NCI-H187 (cell line): ENCODE measurements around the gene PICK1.
"Not testable (repeated sequence)": the region's sequence is repeated elsewhere in the genome, so short reads cannot be mapped to it uniquely, and the experiment has no call there.

Source experiments
- DNase-seq, 2 experiments: peaks; one replicate each; lab custom pipeline; 2025; lab: John Stamatoyannopoulos, UW

The PICK1 gene

GRCh38 chr22:38074181-38075104 is 17.2 kb downstream of the PICK1 start:
- no peak for DNase-seq

GRCh38 chr22:38075105-38075825 is 18.1 kb downstream of the PICK1 start:
- DNase-seq = no peak

- no peak for DNase-seq
These were observed 18.8 kb downstream of the PICK1 start for GRCh38 chr22:38075961-38076360.

- DNase-seq = no peak
These were observed 19.9 kb downstream of the PICK1 start for GRCh38 chr22:38077096-38077495.

- no peak for DNase-seq
These were observed 20.4 kb downstream of the PICK1 start for GRCh38 chr22:38077595-38077994.

- DNase-seq = no peak
These were observed 21.0 kb downstream of the PICK1 start for GRCh38 chr22:38078046-38078840.

GRCh38 chr22:38079208-38079607 is 22.0 kb downstream of the PICK1 start:
- DNase-seq = not testable (repeated sequence)

- DNase-seq = no peak
These were observed 22.6 kb downstream of the PICK1 start for GRCh38 chr22:38079804-38080203.

- DNase-seq = no peak
These were observed 23.3 kb downstream of the PICK1 start for GRCh38 chr22:38080474-38080849.

- DNase-seq = no peak
These were observed 23.8 kb downstream of the PICK1 start for GRCh38 chr22:38080850-38081635.

GRCh38 chr22:38081636-38081940 is 24.4 kb downstream of the PICK1 start:
- no peak for DNase-seq

GRCh38 chr22:38081941-38082828 is 25.0 kb downstream of the PICK1 start:
- no peak for DNase-seq

- DNase-seq = no peak
These were observed 25.9 kb downstream of the PICK1 start for GRCh38 chr22:38082986-38083710.

- no peak for DNase-seq
These were observed 26.9 kb downstream of the PICK1 start, which contains the start of gene SLC16A8 for GRCh38 chr22:38083931-38084631. Gene SLC16A8 (minus strand): TSS chr22:38084184. CDS start chr22:38082873, 1,311 bp downstream.

GRCh38 chr22:38085056-38085455 is 27.9 kb downstream of the PICK1 start:
- no peak for DNase-seq

- no peak for DNase-seq
These were observed 28.3 kb downstream of the PICK1 start for GRCh38 chr22:38085501-38085900.

GRCh38 chr22:38086001-38086845 is 29.0 kb downstream of the PICK1 start:
- DNase-seq = no peak

GRCh38 chr22:38086942-38087341 is 29.7 kb downstream of the PICK1 start:
- DNase-seq = no peak
